Measurements from ENCODE around the gene KRTAP4-5.
"Not testable (repeated sequence)": the region's sequence is repeated elsewhere in the genome, so short reads cannot be mapped to it uniquely, and the experiment has no call there.

Gene KRTAP4-5

DNA sequence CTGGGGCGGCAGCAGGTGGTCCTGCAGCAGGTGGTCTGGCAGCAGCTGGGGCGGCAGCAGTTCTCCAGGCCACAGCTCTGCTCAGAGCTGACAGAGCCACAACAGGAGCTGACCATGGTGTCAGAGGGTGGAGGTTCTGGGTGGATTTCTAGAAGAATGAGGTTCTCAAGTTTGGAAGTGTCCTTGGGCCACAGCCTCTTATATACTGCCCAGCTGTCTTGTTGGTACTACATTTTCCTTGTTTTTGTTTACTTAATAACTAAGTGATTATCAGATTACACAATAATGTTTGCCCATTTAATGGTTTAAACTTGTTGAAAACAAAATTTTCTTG lies at the start of gene KRTAP4-5:
KRTAP4-5 (minus strand) TSS at position 174 of the 334 bp plus-strand sequence; CDS start at position 116, 58 bp downstream.
- no peak for DNase-seq

GRCh38 chr17:41196068-41196467 lies 46.4 kb upstream of the KRTAP4-5 start:
- DNase-seq: no peak

DNA sequence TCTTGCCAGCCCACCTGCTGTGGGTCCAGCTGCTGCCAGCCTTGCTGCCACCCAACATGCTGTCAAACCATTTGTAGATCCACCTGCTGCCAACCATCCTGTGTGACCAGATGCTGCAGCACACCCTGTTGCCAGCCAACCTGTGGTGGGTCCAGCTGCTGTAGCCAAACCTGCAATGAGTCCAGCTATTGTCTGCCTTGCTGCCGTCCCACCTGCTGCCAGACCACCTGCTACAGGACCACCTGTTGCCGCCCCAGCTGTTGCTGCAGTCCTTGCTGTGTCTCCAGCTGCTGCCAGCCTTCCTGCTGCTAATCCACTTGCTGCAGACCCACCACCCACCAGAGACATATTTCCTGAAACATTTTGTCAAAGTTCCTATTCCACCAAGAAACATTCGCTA lies 40.7 kb upstream of the KRTAP4-5 start:
- no peak for DNase-seq

- DNase-seq: not testable (repeated sequence)
Observed at GRCh38 chr17:41189837-41190318, 40.3 kb upstream of the KRTAP4-5 start, which contains the start of gene KRTAP9-1. TSS of gene KRTAP9-1 (plus strand) at chr17:41189887. CDS start at chr17:41189887, 0 bp downstream.

DNA sequence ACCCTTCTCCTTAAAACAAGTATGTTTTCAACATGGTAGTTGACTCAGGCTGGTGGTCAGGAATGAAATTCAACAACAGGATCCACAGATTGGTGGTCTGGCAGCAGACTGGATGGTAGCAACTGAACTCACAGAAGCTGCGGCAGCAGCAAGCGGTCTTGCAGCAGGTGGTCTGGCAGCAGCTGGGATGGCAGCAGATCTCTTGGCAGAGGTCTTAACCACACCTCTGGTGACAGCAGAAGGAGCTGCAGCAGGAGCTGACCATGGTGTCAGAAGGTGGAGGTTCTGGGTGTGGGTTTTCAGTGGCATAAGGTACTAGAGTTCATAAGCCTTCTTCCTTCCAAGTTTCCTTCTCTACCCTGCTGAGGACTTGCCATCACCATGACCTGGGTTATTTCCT lies 37.2 kb upstream of the KRTAP4-5 start:
- no peak for DNase-seq

DNA sequence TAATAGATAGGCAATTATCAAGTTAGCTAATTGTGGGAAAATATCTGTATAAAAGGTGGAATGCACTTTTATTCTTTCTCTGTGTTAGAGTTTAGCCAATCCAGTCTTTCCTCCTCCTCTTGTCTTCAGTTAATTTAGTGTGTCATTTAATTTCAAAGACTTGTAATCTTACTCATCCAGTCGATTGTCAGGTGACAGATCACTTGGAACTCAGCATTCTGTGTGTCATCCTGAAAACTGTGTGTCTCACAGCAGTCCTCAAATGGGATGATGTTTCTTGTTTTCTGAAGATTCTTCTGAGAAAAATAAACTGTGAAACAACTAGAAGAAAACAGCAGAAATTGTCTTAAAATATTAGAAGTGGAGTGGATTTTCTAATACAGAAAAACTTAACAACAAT lies 35.4 kb upstream of the KRTAP4-5 start:
- no peak for DNase-seq

DNA sequence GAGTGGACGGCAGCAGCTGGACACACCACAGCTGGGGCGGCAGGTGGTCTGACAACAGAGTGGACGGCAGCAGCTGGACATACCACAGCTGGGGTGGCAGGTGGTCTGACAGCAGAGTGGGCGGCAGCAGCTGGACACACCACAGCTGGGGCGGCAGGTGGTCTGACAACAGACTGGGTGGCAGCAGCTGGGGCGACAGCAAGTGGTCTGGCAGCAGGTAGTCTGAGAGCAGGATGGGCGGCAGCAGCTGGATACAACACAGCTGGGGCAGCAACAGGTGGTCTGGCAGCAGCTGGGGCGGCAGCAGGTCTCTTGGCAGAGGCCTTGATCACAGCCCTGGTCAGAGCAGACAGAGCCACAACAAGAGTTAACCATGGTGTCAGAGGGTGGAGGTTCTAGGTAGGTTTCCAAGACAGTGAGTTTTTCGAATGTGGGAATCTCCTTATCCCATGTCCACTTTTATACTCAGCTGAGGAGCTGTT lies 34.9 kb upstream of the KRTAP4-5 start, which contains the start of gene KRTAP4-1:
KRTAP4-1 (minus strand) TSS at position 432 of the 482 bp plus-strand sequence; CDS start at position 375, 57 bp downstream.
- DNase-seq: no peak

DNA sequence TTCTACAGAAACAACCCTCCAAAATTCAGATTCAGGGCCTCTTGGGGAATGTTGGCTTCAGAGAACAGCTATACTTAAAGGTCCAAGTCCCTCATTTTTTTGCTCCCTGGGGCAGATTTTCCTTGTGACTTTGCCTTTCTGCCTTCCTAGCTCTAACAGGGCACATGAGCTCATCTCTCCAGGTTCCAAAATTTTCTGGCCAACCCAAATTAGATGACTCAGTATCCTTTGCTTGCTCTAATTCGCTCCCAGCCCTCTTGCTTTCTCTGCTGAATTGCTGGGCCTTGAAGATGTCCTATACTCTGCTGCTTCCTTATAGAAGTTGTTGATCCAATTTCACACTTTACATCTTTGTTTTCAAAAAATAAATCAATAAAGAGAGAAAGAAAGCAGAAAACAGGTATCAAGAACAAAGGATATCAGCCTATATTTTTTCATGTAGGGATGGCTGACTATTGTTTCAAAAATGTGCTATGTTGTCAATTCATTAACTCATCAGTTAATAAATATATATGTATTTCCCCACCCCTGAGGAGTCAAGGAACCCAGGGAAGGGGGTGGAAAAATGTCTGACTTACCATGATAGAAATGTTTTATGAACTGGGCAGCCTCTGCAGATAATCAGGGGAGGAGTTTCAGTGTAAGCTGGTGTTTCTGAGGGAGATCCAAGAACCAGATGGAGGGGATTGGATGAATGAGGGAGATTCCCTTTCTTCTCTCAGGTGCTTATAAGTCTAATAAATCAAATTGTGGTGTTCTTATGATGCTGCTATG lies 29.4 kb upstream of the KRTAP4-5 start:
- DNase-seq: no peak

- DNase-seq: no peak
Observed at GRCh38 chr17:41178341-41178740, 28.7 kb upstream of the KRTAP4-5 start.

DNA sequence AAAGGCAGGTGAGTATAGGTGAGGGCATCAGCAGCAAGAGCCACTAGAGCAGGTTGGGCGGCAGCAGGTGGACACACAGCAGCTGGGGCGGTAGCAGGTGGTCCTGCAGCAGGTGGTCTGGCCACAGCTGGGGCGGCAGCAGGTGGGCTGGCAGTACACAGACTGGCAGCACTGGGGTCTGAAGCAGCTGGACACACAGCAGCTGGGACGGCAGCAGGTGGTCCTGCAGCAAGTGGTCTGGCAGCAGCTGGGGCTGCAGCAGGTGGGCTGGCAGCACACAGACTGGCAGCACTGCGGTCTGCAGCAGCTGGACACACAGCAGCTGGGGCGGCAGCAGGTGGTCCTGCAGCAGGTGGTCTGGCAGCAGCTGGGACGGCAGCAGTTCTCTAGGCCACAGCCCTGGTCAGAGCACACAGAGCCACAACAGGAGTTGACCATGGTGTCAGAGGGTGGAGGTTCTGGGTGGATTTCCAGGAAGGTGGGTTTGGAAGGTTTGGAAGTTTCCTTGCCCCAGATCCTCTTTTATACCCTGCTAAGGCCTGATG lies 28.2 kb upstream of the KRTAP4-5 start, which contains the start of gene KRTAP4-2:
KRTAP4-2 (minus strand) TSS at position 495 of the 545 bp plus-strand sequence; CDS start at position 438, 57 bp downstream.
- DNase-seq: no peak

- DNase-seq: peak in 1 of 56 donors; percentile 0
Observed at GRCh38 chr17:41176744-41177387, 27.2 kb upstream of the KRTAP4-5 start.

- no peak for DNase-seq
Observed at GRCh38 chr17:41171886-41172285, 22.3 kb upstream of the KRTAP4-5 start.

DNA sequence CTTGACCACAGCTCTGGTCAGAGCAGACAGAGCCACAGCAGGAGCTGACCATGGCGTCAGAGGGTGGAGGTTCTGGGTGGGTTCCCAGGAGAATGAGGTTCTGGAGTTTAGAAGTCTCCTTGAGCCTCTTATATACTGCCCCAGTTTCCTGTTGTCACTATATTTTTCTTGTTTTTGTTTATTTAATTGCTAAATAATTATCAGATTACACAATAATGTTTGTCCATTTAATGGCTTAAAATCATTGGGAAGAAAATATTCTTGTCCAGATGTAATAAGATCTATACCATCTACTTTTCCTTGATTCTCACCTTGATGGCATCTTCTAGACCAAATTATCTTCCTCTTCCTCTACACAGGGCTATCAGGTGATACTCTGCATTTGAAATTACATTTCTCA lies 18.5 kb upstream of the KRTAP4-5 start, which contains the start of gene KRTAP4-3:
KRTAP4-3 (minus strand) TSS at position 101 of the 400 bp plus-strand sequence; CDS start at position 52, 49 bp downstream.
- no peak for DNase-seq

DNA sequence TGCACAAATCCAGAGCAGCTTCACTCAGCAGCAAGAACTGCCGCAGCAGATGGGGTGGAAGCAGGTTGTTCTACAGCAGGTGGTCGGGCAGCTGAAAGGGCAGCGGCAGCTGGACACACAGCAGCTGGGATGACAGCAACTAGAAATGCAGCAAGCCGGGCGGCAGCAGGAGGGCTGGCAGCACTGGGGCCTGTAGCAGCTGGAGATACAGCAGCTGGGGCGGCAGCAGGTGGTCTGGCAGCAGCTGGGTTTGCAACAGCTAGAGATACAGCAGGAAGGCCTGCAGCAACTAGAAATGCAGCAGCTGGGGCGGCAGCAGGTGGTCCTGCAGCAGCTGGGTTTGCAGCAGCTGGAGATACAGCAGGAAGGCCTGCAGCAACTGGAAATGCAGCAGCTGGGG lies 17.9 kb upstream of the KRTAP4-5 start:
- no peak for DNase-seq

DNA sequence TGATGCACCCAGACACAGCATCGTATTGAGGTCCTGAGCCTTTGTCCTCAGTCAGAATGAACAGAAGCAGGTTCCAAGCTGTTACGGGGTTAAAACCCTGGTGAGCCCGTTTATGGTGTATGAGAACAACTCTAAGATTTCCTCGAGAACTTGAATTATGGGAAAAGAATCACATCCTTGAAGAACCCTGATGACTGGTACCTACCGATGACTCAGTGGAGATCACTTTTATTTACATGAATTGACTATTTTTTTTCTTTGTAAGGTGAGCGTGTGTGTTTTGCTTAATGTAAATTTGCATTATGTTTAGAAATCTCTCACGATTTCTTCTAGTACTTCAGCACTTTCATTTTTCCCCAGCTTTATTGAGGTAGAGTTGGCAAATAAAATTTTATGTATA lies 14.2 kb upstream of the KRTAP4-5 start:
- DNase-seq: no peak

- no peak for DNase-seq
Observed at GRCh38 chr17:41160648-41161047, 11.0 kb upstream of the KRTAP4-5 start, which contains the start of gene KRTAP4-4. TSS of gene KRTAP4-4 (minus strand) at chr17:41160748. CDS start at chr17:41160691, 57 bp downstream.

- DNase-seq: not testable (repeated sequence)
Observed at GRCh38 chr17:41160190-41160589, 10.6 kb upstream of the KRTAP4-5 start.

DNA sequence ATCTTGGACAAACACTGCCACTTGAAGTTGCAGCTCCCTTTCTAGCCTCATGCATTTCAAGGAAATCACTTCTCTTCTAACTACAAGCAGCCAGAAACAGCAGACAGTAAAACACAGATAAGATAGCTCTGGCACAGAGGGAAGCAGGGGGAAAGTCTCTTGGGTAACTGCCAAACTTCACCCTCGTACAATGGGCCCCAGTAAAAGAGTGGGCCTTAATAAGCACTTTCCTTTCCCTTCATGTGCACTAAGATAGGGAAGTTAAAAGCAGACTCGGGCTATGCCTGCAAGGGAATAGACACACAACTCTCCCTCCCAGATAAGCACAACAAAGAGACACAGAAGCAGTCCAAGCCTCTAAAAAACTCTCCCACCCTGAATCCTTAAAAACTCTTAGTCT lies 4.2 kb upstream of the KRTAP4-5 start:
- peak in 6 of 56 donors; percentile 2 to 40 (median 4) for DNase-seq

- no peak for DNase-seq
Observed at GRCh38 chr17:41151525-41151924, 1.9 kb upstream of the KRTAP4-5 start.

GRCh38 chr17:41150026-41150425 lies 401 bp upstream of the KRTAP4-5 start:
- DNase-seq: no peak

GRCh38 chr17:41148971-41149651 lies 514 bp downstream of the KRTAP4-5 start:
- not testable (repeated sequence) for DNase-seq

Data from amygdala (tissue), 56 donors.